ENCODE results near the gene ABCD1.

ABCD1 gene

GRCh38 chrX:153775293-153776119, 50.9 kb downstream of the ABCD1 start:
- no peak for FAIRE-seq
- TF ChIP-seq TAF1 (IDR thresholded peaks at IDR 0.05; ENCODE audit: low read depth, low read length) = no peak
- no peak for TF ChIP-seq POLR2A (IDR thresholded peaks at IDR 0.05; ENCODE audit: low read depth, low read length)
- no peak for TF ChIP-seq POU2F2 (IDR thresholded peaks at IDR 0.05; ENCODE audit: low read depth, low read length)
- no peak for TF ChIP-seq POLR2AphosphoS5 (IDR thresholded peaks at IDR 0.05; ENCODE audit: low read depth, low read length)
- TF ChIP-seq PAX5 (IDR thresholded peaks at IDR 0.05; ENCODE audit: insufficient read depth, low read length, severe bottlenecking) = no peak
- TF ChIP-seq SPI1 (IDR thresholded peaks at IDR 0.05; ENCODE audit: low read depth, low read length) = no peak
- DNase-seq (ENCODE audit: insufficient read length, low spot score) = no peak

- DNase-seq (ENCODE audit: insufficient read length, low spot score) (no peak), FAIRE-seq (no peak)
These were observed 51.5 kb downstream of the ABCD1 start for GRCh38 chrX:153776120-153776599.

GRCh38 chrX:153776611-153777045, 52.0 kb downstream of the ABCD1 start:
- no peak for TF ChIP-seq PAX5 (IDR thresholded peaks at IDR 0.05; ENCODE audit: insufficient read depth, low read length, severe bottlenecking)
- no peak for TF ChIP-seq POU2F2 (IDR thresholded peaks at IDR 0.05; ENCODE audit: low read depth, low read length)
- TF ChIP-seq POLR2AphosphoS5 (IDR thresholded peaks at IDR 0.05; ENCODE audit: low read depth, low read length) = no peak
- no peak for TF ChIP-seq SPI1 (IDR thresholded peaks at IDR 0.05; ENCODE audit: low read depth, low read length)
- TF ChIP-seq TAF1 (IDR thresholded peaks at IDR 0.05; ENCODE audit: low read depth, low read length) = no peak
- DNase-seq (ENCODE audit: insufficient read length, low spot score) (no peak), FAIRE-seq (no peak)

More at GRCh38 chrX:153776120-153776599, 51.5 kb downstream of the ABCD1 start:
- TF ChIP-seq POLR2AphosphoS5 (IDR thresholded peaks at IDR 0.05; ENCODE audit: low read depth, low read length) (no peak), SPI1 (IDR thresholded peaks at IDR 0.05; ENCODE audit: low read depth, low read length) (no peak), TAF1 (IDR thresholded peaks at IDR 0.05; ENCODE audit: low read depth, low read length) (no peak), POU2F2 (IDR thresholded peaks at IDR 0.05; ENCODE audit: low read depth, low read length) (no peak)

- FAIRE-seq = no peak
- DNase-seq (ENCODE audit: insufficient read length, low spot score) = no peak
- TF ChIP-seq POU2F2 (IDR thresholded peaks at IDR 0.05; ENCODE audit: low read depth, low read length) (no peak), TAF1 (IDR thresholded peaks at IDR 0.05; ENCODE audit: low read depth, low read length) (no peak), POLR2AphosphoS5 (IDR thresholded peaks at IDR 0.05; ENCODE audit: low read depth, low read length) (no peak), SPI1 (IDR thresholded peaks at IDR 0.05; ENCODE audit: low read depth, low read length) (no peak), POLR2A (IDR thresholded peaks at IDR 0.05; ENCODE audit: low read depth, low read length) (no peak), PAX5 (IDR thresholded peaks at IDR 0.05; ENCODE audit: insufficient read depth, low read length, severe bottlenecking) (no peak)
These were observed 52.8 kb downstream of the ABCD1 start for GRCh38 chrX:153777261-153778090.

- FAIRE-seq (no peak), DNase-seq (ENCODE audit: insufficient read length, low spot score) (no peak)
- no peak for TF ChIP-seq POU2F2 (IDR thresholded peaks at IDR 0.05; ENCODE audit: low read depth, low read length)
- TF ChIP-seq POLR2A (IDR thresholded peaks at IDR 0.05; ENCODE audit: low read depth, low read length) = no peak
- TF ChIP-seq PAX5 (IDR thresholded peaks at IDR 0.05; ENCODE audit: insufficient read depth, low read length, severe bottlenecking) = no peak
- TF ChIP-seq TAF1 (IDR thresholded peaks at IDR 0.05; ENCODE audit: low read depth, low read length) = no peak
- no peak for TF ChIP-seq POLR2AphosphoS5 (IDR thresholded peaks at IDR 0.05; ENCODE audit: low read depth, low read length)
- TF ChIP-seq SPI1 (IDR thresholded peaks at IDR 0.05; ENCODE audit: low read depth, low read length) = no peak
These were observed 53.5 kb downstream of the ABCD1 start for GRCh38 chrX:153778181-153778580.

- no peak for DNase-seq (ENCODE audit: insufficient read length, low spot score)
- no peak for TF ChIP-seq TAF1 (IDR thresholded peaks at IDR 0.05; ENCODE audit: low read depth, low read length)
- TF ChIP-seq POLR2AphosphoS5 (IDR thresholded peaks at IDR 0.05; ENCODE audit: low read depth, low read length) = no peak
- TF ChIP-seq SPI1 (IDR thresholded peaks at IDR 0.05; ENCODE audit: low read depth, low read length) = no peak
- TF ChIP-seq PAX5 (IDR thresholded peaks at IDR 0.05; ENCODE audit: insufficient read depth, low read length, severe bottlenecking) = no peak
- TF ChIP-seq POU2F2 (IDR thresholded peaks at IDR 0.05; ENCODE audit: low read depth, low read length) = no peak
- no peak for FAIRE-seq
These were observed 54.0 kb downstream of the ABCD1 start for GRCh38 chrX:153778684-153779101.

- DNase-seq (ENCODE audit: insufficient read length, low spot score) = no peak
- no peak for TF ChIP-seq TAF1 (IDR thresholded peaks at IDR 0.05; ENCODE audit: low read depth, low read length)
- no peak for TF ChIP-seq POLR2A (IDR thresholded peaks at IDR 0.05; ENCODE audit: low read depth, low read length)
- TF ChIP-seq POLR2AphosphoS5 (IDR thresholded peaks at IDR 0.05; ENCODE audit: low read depth, low read length) = no peak
- TF ChIP-seq SPI1 (IDR thresholded peaks at IDR 0.05; ENCODE audit: low read depth, low read length) = no peak
- no peak for TF ChIP-seq POU2F2 (IDR thresholded peaks at IDR 0.05; ENCODE audit: low read depth, low read length)
- TF ChIP-seq PAX5 (IDR thresholded peaks at IDR 0.05; ENCODE audit: insufficient read depth, low read length, severe bottlenecking) = no peak
- FAIRE-seq = no peak
These were observed 55.4 kb downstream of the ABCD1 start for GRCh38 chrX:153779891-153780677.

GRCh38 chrX:153780678-153781427, 56.2 kb downstream of the ABCD1 start, which contains the start of gene SRPK3:
SRPK3 (plus strand) TSS chrX:153781041; CDS start chrX:153781087, 46 bp downstream.
- no peak for TF ChIP-seq POLR2AphosphoS5 (IDR thresholded peaks at IDR 0.05; ENCODE audit: low read depth, low read length)
- no peak for TF ChIP-seq SPI1 (IDR thresholded peaks at IDR 0.05; ENCODE audit: low read depth, low read length)
- TF ChIP-seq TAF1 (IDR thresholded peaks at IDR 0.05; ENCODE audit: low read depth, low read length) = no peak
- no peak for TF ChIP-seq POLR2A (IDR thresholded peaks at IDR 0.05; ENCODE audit: low read depth, low read length)
- TF ChIP-seq PAX5 (IDR thresholded peaks at IDR 0.05; ENCODE audit: insufficient read depth, low read length, severe bottlenecking) = no peak
- no peak for TF ChIP-seq POU2F2 (IDR thresholded peaks at IDR 0.05; ENCODE audit: low read depth, low read length)
- no peak for FAIRE-seq
- DNase-seq (ENCODE audit: insufficient read length, low spot score) = no peak

All from GM12891 (cell line).